Peyer's patch (tissue), 4 donors: Measurements from ENCODE around the gene NBR1. TPM values are rescaled to one million over a fixed set of nuclear protein-coding genes. Genes with fewer than 3 reads are reported as not detected.
"Not testable (repeated sequence)": the region's sequence is repeated elsewhere in the genome, so short reads cannot be mapped to it uniquely, and the experiment has no call there.

Experiments
- DNase-seq, 3 donors: peaks; one replicate each; pipeline ENCODE4 v3.0.0-alpha.2; 2017 to 2019
- H3K27ac ChIP-seq, 4 donors: fragments of 200-600 bp; sonication (generic); one replicate each; pipeline ENCODE4 v1.5.1; 2016 to 2019
- H3K27me3 ChIP-seq, 2 donors: fragments of 200-600 bp; sonication (generic); one replicate each; pipeline ENCODE4 v1.5.1; 2019
- H3K36me3 ChIP-seq, 3 donors: fragments of 200-600 bp; sonication (generic); one replicate each; pipeline ENCODE4 v1.5.1; 2016 to 2019
- H3K4me1 ChIP-seq, 4 donors: fragments of 200-600 bp; sonication (generic); one replicate each; pipeline ENCODE4 v1.5.1; 2016 to 2019
- H3K4me3 ChIP-seq, 4 donors: fragments of 200-600 bp; sonication (generic); 1 replicate in 3 of 4; 2 replicates in 1 of 4; pipeline ENCODE4 v1.5.1; 2016 to 2019; ENCODE audit warnings: mild to moderate bottlenecking in 1 of 4
- H3K9me3 ChIP-seq, 4 donors: fragments of 200-600 bp; sonication (generic); one replicate each; pipeline ENCODE4 v1.5.1; 2016 to 2019; ENCODE audit warnings: mild to moderate bottlenecking in 1 of 4
- CTCF ChIP-seq, 6 experiments: fragments of 450-650 bp in 4 of 6; fragments of 200-600 bp in 2 of 6; sonication (generic) in 1 of 6; IDR thresholded peaks; one replicate each; pipeline ENCODE4 v1.5.1; 2017 to 2019; ENCODE audit warnings: antibody characterized with exemption in 6 of 6, mild to moderate bottlenecking in 3 of 6, moderate library complexity in 1 of 6
- POLR2A ChIP-seq, 2 donors: fragments of 450-650 bp; IDR thresholded peaks; one replicate each; pipeline ENCODE4 v1.5.1; 2017; ENCODE audit warnings: antibody characterized with exemption in 2 of 2, mild to moderate bottlenecking in 2 of 2, moderate library complexity in 2 of 2
- total RNA-seq, 4 donors: library from RNA; depleted of rRNA; stranded (reverse); fragments of >200 nt; gene quantifications; one replicate each; pipeline ENCODE4 v1.1.0, GENCODE V29; 2016

The NBR1 gene
- total RNA-seq = 100 to 1,000 TPM; 102 to 139 (median 127) TPM

- Histone ChIP-seq H3K4me1 (peaks cover 0 to 54% (median 3%) of the 10 kb centered on the region in 4 donors), H3K36me3 (no peaks in the 10 kb centered on the region), H3K27me3 (no peaks in the 10 kb centered on the region), H3K27ac (peak within 1 kb of the TSS; percentile 79 to 98 (median 98)), H3K9me3 (no peaks in the 10 kb centered on the region), H3K4me3 (peak within 1 kb of the TSS; percentile 48 to 84 (median 60))
- TF ChIP-seq POLR2A (IDR thresholded peaks at IDR 0.05) (peak; percentile 83 to 90), CTCF (IDR thresholded peaks at IDR 0.05) (peak in 4 of 6 experiments; percentile 12 to 26 (median 16))
- peak; percentile 94 to 99 (median 98) for DNase-seq
Measured at GRCh38 chr17:43170766-43171585, at the start of gene NBR1. NBR1 (plus strand) TSS chr17:43171214; CDS start chr17:43175800, 4,586 bp downstream.

DNA sequence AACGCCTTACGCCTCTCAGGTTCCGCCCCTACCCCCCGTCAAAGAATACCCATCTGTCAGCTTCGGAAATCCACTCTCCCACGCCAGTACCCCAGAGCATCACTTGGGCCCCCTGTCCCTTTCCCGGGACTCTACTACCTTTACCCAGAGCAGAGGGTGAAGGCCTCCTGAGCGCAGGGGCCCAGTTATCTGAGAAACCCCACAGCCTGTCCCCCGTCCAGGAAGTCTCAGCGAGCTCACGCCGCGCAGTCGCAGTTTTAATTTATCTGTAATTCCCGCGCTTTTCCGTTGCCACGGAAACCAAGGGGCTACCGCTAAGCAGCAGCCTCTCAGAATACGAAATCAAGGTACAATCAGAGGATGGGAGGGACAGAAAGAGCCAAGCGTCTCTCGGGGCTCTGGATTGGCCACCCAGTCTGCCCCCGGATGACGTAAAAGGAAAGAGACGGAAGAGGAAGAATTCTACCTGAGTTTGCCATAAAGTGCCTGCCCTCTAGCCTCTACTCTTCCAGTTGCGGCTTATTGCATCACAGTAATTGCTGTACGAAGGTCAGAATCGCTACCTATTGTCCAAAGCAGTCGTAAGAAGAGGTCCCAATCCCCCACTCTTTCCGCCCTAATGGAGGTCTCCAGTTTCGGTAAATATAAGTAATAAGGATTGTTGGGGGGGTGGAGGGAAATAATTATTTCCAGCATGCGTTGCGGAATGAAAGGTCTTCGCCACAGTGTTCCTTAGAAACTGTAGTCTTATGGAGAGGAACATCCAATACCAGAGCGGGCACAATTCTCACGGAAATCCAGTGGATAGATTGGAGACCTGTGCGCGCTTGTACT lies 45.7 kb upstream of the NBR1 start, which contains the start of gene BRCA1:
Gene BRCA1 (minus strand): TSS at position 232 of the 834 bp plus-strand sequence. CDS start 1,268 bp downstream, outside the sequence.
- H3K4me1 ChIP-seq = peaks cover 0 to 12% (median 6%) of the 10 kb centered on the region in 4 donors
- TF ChIP-seq CTCF (IDR thresholded peaks at IDR 0.05) = peak in 1 of 6 experiments; percentile 6
- TF ChIP-seq POLR2A (IDR thresholded peaks at IDR 0.05) = peak; percentile 64 to 87
- peak within 1 kb of the TSS; percentile 76 to 89 (median 83) for H3K27ac ChIP-seq
- H3K36me3 ChIP-seq = no peaks in the 10 kb centered on the region
- H3K9me3 ChIP-seq = no peaks in the 10 kb centered on the region
- peak within 1 kb of the TSS; percentile 51 to 85 (median 66) for H3K4me3 ChIP-seq
- peak; percentile 90 to 97 (median 92) for DNase-seq
- H3K27me3 ChIP-seq = no peaks in the 10 kb centered on the region

- peaks cover 0 to 12% (median 6%) of the 10 kb centered on the region in 4 donors for H3K4me1 ChIP-seq
- TF ChIP-seq CTCF (IDR thresholded peaks at IDR 0.05) (no peak), POLR2A (IDR thresholded peaks at IDR 0.05) (no peak)
Measured at GRCh38 chr17:43125967-43126910, 44.8 kb upstream of the NBR1 start.

DNA sequence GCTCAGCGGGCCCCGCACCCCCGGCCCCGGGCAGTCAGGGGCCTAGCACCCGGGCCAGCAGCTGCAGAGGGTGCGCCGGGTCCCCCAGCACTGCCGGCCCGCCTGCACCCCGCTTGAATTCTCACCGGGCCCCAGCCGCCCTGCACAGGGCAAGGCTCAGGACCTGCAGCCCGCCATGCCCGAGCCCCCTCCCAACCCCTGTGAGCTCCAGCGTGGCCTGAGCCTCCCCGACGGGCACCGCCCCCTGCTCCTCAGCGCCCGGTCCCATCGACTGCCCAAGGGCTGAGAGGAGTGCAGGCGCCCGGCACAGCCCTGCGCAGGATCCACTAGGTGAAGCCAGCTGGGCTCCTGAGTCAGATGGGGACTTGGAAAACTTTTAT lies 44.1 kb upstream of the NBR1 start:
- no peaks in the 10 kb centered on the region for H3K27me3 ChIP-seq
- no peak overlapping the region for H3K27ac ChIP-seq
- peak in 1 of 3 donors; percentile 43 for DNase-seq
- H3K4me3 ChIP-seq = peak overlapping the region in 1 of 4 donors; percentile 69
- no peak for TF ChIP-seq CTCF (IDR thresholded peaks at IDR 0.05)
- TF ChIP-seq POLR2A (IDR thresholded peaks at IDR 0.05) = no peak
- peaks cover 0 to 12% (median 6%) of the 10 kb centered on the region in 4 donors for H3K4me1 ChIP-seq
- no peaks in the 10 kb centered on the region for H3K9me3 ChIP-seq
- H3K36me3 ChIP-seq = no peaks in the 10 kb centered on the region

More at GRCh38 chr17:43125967-43126910, 44.8 kb upstream of the NBR1 start:
- peak overlapping the region; percentile 51 to 85 (median 66) for H3K4me3 ChIP-seq
- H3K27ac ChIP-seq = peak overlapping the region; percentile 76 to 89 (median 83)
- DNase-seq = peak in 1 of 3 donors; percentile 44
- H3K36me3 ChIP-seq = no peaks in the 10 kb centered on the region
- H3K9me3 ChIP-seq = no peaks in the 10 kb centered on the region
- H3K27me3 ChIP-seq = no peaks in the 10 kb centered on the region

DNA sequence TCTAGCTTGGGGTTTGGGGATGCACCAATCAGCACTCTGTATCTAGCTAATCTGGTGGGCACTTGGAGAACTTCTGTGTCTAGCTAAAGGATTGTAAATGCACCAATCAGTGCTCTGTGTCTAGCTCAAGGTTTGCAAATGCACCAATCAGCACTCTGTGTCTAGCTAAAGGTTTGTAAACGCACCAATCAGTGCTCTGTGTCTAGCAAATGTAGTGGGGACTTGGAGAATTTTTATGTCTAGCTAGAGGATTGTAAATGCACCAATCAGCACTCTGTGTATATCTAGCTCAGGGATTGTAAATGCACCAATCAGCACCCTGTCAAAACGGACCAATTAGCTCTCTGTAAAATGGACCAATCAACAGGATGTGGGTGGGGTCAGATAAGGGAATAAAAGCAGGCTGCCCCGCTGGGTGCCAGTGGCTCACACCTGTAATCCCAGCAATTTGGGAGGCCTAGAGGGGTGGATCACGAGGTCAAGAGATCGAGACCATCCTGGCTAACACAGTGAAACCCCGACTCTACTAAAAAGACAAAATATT lies 43.6 kb upstream of the NBR1 start:
- H3K36me3 ChIP-seq, H3K27me3 ChIP-seq, H3K27ac ChIP-seq, H3K9me3 ChIP-seq, H3K4me3 ChIP-seq: not testable (repeated sequence)
- DNase-seq = peak in 1 of 3 donors; percentile 17
- peaks cover 0 to 12% (median 6%) of the 10 kb centered on the region in 4 donors for H3K4me1 ChIP-seq
